ENCODE results near the gene LCLAT1. TPM values are rescaled to one million over a fixed set of nuclear protein-coding genes. Genes with fewer than 3 reads are reported as not detected.

LCLAT1 gene
- total RNA-seq, 2 experiments from 2014 or later: 9.2 to 19.6 TPM

DNA sequence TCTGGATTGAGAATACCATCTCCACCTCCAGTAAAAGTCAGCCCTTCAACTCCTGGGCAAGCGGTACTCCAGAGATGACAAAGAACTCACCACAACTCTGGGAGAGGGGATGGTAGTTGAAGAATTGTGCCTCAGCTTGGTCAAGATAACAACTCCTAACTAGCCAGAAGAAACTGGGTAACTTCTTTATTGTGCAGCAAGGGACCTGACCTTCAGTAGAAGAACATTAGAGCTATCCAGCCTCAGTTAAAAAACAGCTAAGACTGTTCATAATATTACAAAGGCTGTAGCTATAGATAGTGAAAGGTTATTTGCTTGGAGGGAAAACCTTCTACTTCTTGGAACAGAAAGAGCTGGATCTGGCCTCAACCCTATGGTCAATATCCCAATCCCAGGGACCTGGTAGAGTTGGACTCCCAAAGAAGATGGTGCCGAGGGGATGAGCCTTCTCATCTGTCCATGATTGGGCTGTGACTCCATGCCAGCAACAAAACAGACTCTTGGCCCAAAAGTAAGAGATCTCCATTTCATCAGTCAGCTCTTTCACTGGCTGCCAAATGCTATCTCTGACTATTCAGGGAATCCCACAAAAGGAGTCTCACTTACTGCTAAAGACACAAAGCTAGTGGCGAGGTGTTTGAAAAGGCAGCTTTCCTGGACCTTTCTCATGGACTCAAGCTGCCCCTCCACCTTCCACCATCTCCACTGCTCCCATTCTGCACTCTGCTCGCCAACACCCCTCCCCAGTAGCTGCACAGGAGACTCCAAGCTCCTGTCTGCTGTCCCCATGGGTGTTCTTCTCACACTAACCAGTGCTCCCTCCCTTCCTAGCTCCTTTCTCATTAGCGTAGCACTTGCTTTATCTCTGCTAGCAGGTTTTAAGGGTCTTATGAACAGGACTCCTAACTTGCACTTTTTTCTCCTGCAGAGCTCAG lies 214.4 kb downstream of the LCLAT1 start:
- Histone ChIP-seq H3K36me3 (ENCODE audit: insufficient read depth, low read length) (peaks cover 7% of the 10 kb centered on the region), H3K27ac (ENCODE audit: low read depth, low read length, poor library complexity, severe bottlenecking) (no peak overlapping the region), H2AFZ (ENCODE audit: low read length) (no peak overlapping the region), H3K9me2 (ENCODE audit: insufficient read depth, low read length) (no peaks in the 10 kb centered on the region), H4K20me1 (ENCODE audit: insufficient read depth, low read length) (no peaks in the 10 kb centered on the region), H3K4me2 (ENCODE audit: low read length) (no peak overlapping the region), H3K79me2 (ENCODE audit: insufficient read depth, low read depth, low read length) (no peaks in the 10 kb centered on the region), H3K4me1 (ENCODE audit: insufficient read depth, low read length, poor library complexity, severe bottlenecking) (peaks cover 7% of the 10 kb centered on the region), H3K4me3 (ENCODE audit: low read depth, low read length, poor library complexity, severe bottlenecking) (no peak overlapping the region), H3K9me3 (ENCODE audit: low read length) (peaks cover 12% of the 10 kb centered on the region; the same call in 1 of the 2 replicates)
- BruUV-seq (replicated peaks): no TSS peak
- ChIA-PET CTCF (ENCODE audit: unreplicated experiment) (no interaction called here), POLR2A (interaction anchor here (0.7 to 0.8 kb wide), 2 partner anchors 450 to 510 kb away, joined by 3 read pairs; no protein-coding TSS in a partner anchor)
- no peak for DNase-seq (ENCODE audit: low spot score)
- TF ChIP-seq CTCF (conservative IDR thresholded peaks at IDR 0.05; ENCODE audit: low read length): no peak
- TF ChIP-seq EZH2phosphoT487 (IDR thresholded peaks at IDR 0.05; ENCODE audit: borderline replicate concordance, low read depth, low read length): no peak
- intact Hi-C loops (cut with micrococcal nuclease; ENCODE audit: unreplicated experiment): no loop called here

DNA sequence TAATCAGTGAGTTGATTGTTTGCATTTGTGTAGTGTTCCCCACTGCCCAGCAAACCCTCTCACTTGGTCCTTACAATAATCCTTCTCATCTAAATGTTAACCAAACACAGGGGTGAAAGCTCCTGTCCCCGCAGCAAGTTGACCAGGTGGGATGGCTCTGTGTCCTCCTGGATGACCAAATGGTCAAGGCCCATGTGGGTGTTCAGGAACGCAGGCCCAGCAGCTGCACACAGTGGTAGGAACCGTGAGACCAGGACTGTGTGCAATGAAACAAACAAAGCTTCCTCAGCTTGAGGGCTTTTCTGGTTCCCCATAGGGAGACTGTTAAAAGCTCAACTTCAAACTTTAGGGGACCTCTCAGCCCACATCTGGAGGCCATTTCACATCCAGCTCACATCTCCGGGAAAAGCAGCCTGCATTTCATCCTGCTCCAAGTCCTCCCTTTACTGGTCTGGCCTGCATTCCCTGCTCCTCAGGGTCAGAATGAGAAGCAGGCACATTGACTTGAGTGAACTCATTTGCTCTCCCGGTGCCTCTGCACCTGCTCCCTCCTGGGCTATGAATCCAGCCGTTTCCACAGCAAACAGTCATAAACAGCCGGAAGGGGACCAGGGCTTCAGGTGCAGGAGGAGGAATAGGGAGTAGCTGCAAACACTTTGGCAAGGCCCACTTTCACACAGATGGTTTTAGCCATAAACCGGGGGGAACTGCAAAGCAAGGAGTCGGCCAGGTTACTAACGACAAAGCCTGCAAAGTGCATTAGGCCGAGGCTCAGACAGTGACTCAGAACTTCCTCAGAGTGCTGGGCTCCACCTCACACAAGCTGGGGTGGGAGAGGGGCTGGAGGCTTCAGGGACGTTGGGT lies 215.5 kb downstream of the LCLAT1 start:
- ChIA-PET CTCF (ENCODE audit: unreplicated experiment) (no interaction called here), POLR2A (interaction anchor here (0.8 kb wide), 1 partner anchor 512 kb away, joined by 3 read pairs; no protein-coding TSS in a partner anchor)
- no peaks in the 10 kb centered on the region for H4K20me1 ChIP-seq (ENCODE audit: insufficient read depth, low read length)
- H3K4me1 ChIP-seq (ENCODE audit: insufficient read depth, low read length, poor library complexity, severe bottlenecking): peaks cover 13% of the 10 kb centered on the region
- no peaks in the 10 kb centered on the region for H3K9me2 ChIP-seq (ENCODE audit: insufficient read depth, low read length)
- H3K27ac ChIP-seq (ENCODE audit: low read depth, low read length, poor library complexity, severe bottlenecking): no peak overlapping the region
- H3K4me3 ChIP-seq (ENCODE audit: low read depth, low read length, poor library complexity, severe bottlenecking): no peak overlapping the region
- peaks cover 7% of the 10 kb centered on the region for H3K36me3 ChIP-seq (ENCODE audit: insufficient read depth, low read length)
- intact Hi-C loops (cut with micrococcal nuclease; ENCODE audit: unreplicated experiment): no loop called here
- no peak for DNase-seq (ENCODE audit: low spot score)
- BruUV-seq (replicated peaks): no TSS peak
- H3K9me3 ChIP-seq (ENCODE audit: low read length): peaks cover 22% of the 10 kb centered on the region; the same call in 1 of the 2 replicates
- no peak overlapping the region for H2AFZ ChIP-seq (ENCODE audit: low read length)
- no peak for TF ChIP-seq EZH2phosphoT487 (IDR thresholded peaks at IDR 0.05; ENCODE audit: borderline replicate concordance, low read depth, low read length)
- TF ChIP-seq CTCF (conservative IDR thresholded peaks at IDR 0.05; ENCODE audit: low read length): no peak
- H3K4me2 ChIP-seq (ENCODE audit: low read length): no peak overlapping the region
- H3K79me2 ChIP-seq (ENCODE audit: insufficient read depth, low read depth, low read length): no peaks in the 10 kb centered on the region

All from OCI-LY7 (cell line).